DMS79 treated with DMSO at 0.1 percent for 48 hours (cell line): ENCODE measurements around the gene TNS3.

ENCODE experiments used
- DNase-seq: peaks from one replicate; lab custom pipeline; 2025; lab: John Stamatoyannopoulos, UW

The TNS3 gene

DNA sequence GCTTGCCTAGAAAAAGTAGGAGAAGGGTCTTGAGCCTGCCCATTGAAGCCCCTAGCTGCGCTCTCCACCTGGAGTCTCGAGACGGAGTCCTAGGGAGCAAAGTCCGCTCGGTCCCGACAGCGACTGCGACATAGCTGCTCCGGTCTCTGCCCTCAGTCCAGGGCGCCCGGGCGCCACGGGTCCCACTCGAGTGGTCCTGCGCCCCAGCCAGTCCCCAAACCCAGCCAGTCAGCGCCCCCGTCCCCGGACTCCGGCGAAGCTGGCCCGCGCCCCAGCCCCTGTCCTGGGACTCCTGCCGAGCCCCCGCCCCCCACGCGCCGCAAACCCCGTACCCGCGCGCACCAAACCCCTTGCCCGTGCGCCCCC, 490 bp downstream of the TNS3 start:
- DNase-seq: no peak

DNA sequence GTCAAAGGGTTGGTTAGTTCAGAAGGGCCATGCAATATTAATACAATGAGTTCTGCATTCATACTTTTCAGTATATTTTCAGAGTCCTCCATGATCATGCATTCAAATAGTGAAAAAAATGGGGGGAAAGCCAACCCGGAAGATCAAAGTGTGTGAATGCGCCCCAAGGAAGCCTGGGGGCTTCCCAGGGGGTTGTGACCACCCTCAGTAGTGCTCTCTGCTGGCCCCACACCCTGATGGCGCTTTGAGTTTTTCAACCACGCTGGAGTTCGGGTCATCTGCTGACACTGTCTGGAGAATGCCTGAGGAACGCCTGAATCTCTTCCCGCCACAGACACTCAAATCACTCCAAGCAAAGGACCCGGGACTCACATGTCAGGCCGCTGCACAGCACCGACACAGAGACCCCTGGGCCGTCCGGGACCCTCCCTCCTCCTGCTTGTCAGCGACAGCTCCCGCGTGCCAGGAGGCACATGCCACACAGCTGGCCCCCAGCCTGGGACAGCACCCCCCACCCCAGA, 1.0 kb downstream of the TNS3 start:
- no peak for DNase-seq

DNA sequence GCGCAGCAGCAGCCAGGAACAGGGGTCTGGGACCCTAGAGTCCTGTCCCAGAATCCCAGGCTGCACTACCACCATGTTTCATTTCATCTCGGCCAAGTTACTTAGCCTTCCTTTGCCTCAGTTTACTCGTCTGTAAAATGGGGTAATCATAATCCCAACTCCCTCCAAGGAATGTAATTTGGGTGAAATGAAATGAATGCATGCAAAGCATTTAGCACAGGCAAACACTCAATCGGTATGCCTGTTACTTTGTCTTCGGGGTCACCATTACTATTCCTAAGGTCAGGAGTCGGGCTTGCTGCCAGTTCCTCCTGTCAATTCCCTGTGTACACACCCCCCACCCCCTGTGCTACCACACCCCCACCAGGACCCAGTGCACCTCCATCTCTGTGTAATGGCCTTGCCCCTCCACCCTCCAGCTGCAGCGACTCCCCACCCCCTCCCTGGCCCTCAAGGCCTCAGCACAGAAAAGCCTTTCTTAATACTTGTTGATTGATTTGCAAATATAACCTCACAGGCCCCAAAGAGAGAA, 1.7 kb downstream of the TNS3 start:
- no peak for DNase-seq

DNA sequence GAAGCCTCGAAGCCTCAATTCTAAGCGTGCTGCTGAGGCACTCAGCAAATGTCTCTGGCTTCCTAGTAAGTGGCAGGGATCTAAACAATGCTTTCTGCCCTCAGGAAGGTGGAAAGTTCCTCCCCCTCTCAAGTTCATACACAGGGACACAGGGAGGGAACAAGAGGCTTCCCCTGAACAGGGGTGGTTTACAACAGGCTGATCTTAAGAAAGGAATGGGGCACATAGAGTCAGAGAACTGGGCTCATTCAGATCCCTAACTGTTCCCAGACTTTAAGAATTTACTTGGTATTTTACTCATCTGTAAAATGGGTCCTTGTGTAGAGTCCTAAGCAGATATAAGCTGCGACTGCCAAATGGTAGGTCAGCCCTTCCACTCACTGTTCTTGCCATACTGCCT, 2.5 kb downstream of the TNS3 start:
- no peak for DNase-seq

DNA sequence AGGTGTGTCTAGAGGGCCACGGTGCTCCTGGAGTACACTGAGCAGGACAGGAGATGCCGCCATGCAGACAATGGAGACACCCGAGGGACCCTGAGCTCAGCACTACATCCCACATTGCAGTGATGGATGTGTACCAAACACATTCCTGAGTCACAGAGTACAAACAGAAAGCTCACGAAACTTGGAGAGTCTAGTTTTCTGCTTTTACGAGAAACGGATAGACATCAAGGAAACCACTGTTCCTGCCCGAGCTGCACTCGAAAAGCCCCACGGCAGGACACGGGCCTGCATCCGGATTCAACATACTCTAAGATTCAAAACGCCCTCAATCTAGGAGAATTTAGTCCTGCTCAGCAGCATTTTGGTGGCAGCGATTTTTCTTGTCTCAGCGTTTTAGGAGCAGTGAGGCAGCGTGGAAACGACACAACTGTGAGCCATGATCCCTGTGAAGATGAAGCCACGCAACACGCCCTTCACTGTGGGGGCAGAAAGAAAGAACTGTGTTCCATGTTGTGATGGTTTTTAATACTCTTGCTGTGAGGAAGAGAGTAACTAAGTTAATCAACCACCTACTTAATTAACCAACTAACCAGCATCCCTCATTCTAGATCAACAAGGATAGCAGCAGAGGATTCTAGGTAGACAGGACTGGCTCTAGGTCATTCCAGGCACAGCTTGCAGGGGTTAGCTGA, 3.2 kb downstream of the TNS3 start:
- DNase-seq: no peak

DNA sequence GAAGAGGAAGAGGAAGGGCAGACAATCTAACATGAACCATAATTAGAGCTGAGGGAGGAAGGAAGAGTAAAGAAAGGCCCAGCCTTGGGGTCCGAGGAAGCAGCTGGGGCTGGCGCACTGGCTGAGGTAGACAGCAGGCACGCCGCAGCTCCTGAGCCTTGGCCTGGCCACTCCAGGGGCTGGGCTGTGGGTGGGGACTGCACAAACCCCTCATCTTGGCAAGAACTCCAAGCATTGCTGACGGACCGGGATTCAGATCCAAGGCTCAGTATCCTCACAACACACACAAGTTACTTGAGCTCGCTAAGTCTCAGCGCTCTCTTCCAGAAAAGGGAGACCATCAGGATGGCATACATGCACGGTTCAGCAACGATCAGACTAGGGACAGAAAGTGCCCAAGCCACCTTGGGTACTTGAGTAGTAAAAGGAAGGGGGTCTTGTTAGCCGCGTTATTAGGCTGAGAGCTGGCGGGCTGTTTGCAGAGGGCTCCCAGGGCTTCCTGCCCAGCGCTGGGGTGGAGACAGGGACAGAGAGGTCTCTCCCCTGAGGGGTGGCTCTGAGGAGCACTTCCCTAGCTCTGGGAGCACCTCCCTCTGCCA, 4.5 kb downstream of the TNS3 start:
- DNase-seq: no peak

DNA sequence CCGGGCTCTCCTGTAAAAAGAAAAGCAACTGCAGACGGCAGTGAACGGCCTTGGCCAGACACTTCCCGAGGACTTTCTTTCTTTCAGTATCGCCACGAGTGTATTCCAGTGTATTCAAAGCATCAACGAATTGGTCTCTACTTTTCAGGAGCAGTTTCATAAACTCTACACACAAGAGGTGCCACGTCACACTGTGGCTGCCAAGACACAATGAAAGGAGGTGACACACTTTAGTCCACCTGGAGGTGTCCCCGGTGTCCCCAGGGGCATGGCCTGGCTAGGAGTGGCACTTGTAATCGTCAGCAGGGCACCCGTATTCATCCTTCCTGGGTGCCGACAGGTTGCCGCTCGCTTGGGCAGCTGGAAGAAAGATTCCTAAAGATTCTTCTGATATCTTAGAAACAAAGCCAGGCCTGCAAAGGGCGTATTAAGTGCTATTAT, 5.0 kb downstream of the TNS3 start:
- DNase-seq: no peak

DNA sequence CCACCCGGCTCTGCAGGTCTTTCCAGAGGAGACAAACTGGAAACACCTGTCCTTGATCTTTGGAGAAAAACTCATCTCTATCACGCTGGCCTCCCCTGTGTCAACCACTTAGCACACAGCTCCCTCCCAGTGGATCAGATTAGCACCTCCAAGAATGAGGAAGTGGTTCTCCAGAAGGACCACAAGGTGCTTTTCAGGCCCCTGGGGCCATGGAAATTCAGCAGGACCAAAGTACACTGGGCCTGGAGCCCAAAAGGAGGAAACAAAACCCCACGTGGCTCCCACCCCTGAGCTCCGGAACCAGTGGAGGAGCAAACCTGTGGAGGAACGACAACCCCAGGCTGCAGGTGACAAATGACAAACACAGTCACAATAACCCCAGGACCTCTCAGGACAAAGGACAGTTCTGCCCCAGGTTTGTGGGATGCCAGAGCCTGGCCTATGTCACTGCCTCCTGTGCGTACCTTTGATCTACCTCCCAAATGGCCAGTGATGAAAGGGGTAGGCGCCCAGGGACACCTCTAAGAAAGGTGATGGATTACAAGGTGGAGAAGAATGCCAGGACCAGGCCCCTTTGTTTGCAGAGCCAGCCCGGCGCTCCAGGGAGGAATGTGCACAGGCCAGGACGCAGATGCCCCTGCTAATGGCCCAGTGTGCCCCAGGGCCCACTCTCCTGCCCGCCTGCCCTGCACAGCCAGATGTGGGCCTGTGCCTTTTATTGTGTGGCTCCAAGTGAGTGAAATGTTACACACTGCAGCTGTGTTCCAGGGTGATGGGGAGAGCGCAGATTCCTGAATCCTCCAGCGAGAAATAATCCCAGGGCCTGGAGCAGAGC, 5.7 kb downstream of the TNS3 start:
- no peak for DNase-seq

DNA sequence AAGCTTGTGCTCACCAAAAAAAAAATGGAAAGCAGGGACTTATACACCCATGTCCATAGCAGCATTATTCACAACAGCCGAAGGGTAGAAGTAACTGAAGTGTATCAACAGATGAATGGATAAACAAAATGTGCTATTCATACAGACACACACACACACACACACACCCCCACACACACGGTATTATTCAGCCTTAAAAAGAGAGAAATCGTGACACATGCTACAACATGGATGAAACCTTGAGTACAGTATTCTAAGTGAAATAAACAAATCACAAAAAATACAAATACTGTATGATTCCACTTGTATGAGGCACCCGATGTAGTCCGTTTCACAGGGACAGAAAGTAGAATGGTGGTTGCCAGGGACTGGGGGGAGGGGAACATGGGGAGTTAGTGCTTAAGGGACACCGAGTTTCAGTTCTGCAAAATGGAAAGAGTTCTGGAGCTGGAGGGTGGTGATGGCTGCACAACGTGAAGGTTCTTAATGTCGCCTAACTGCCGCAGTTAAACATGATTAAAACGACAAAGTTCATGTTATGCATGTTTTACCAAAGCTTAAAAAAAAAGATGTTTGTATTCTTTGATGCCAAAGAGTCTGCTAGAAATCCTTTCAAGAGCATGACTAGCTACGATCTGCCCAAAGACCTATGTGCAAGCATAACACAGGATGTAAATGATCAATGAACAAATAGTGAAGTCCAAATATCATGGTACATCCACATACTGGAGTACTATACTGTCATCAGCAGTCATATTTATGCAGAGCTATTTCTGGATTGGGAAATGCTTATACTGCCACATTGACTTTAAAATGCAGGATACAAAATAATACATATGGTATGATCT, 7.2 kb downstream of the TNS3 start:
- DNase-seq: no peak

DNA sequence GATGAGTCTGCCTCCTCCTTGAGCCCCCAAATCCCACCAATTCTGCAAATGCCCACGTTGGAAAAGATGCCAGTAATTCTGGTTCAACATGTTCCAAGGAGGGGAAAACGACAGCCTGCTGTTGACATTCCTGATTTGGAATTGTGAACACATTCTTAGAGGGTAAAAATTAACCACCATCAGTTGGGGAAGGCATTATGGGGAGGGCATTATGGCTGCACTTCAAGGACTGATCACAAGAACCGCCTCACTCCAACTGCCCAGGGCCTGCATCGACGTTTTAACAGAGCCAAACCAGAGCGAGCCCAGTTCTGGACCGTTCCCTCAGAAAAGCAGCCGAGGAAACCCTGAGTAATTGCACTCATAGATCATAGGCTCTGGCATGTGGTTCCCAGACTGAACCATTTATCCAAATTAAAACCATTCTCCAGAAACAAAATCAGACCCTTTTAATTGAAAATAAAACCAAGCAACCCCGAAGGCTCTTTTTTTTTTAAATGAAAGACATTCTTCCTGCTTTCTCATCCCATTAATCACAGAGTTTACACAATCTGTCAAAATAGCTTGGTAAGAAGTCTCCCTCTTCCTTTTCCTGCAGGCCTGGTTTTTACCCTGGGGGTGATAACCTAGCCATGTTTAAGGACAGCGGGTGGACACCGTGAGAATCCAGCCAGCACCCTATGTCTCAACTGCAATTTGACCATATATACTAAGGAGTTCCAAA, 8.0 kb downstream of the TNS3 start:
- DNase-seq: no peak

DNA sequence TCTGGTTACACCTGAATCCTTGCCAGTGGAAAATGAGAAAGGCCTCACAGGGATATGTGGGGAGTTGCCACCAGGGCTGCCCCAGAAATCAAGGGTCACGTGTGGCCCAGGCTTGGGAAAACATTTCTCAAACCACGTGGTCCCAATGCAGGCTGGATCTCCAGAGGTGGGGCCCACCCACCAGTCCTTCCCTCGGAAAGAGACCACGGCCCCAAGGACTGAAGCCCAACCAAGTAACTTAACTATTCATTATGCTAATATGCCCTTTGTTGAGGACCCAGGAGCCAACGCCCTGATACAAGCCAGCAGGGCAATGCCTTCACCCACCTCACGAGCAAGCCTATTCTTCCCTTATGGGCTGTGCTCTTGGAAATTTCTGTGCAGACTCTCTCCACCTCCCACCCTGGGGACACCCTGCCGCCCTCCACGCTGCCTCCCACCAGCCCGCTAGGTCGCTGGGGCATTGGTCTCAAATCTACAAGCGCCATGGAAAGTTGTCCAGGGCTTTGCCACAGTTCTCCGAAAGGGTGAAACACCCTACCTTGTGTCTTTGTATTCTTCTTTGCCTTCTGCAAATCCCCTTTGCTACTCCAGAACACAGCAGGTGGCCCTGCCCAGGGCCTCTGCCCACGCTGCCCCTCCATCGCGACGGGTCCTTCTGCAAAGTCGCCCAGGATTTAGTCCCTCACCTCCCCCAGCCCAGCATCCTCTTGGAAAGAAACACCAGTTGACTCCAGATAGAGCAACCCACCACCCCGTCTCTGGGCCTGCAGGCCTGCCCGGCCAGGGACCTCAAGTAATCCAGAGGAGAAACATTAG, 8.8 kb downstream of the TNS3 start:
- DNase-seq: no peak

DNA sequence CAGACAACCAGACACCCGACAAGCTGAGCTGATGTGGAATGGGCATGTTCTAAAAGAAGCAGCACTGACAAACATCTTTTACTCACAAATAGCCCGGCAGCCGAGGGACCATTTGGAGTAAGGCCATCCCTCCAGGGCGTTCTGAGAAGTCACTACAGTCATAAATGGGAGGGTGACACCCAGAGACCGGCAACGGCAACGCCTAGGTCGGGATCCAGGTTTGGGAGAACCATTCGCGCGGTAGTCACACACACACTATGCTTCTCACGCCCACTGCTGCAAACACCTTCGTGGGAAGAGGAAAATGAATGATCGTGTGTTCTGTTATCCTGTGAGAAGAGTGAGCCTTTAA, 9.8 kb downstream of the TNS3 start:
- DNase-seq: no peak

DNA sequence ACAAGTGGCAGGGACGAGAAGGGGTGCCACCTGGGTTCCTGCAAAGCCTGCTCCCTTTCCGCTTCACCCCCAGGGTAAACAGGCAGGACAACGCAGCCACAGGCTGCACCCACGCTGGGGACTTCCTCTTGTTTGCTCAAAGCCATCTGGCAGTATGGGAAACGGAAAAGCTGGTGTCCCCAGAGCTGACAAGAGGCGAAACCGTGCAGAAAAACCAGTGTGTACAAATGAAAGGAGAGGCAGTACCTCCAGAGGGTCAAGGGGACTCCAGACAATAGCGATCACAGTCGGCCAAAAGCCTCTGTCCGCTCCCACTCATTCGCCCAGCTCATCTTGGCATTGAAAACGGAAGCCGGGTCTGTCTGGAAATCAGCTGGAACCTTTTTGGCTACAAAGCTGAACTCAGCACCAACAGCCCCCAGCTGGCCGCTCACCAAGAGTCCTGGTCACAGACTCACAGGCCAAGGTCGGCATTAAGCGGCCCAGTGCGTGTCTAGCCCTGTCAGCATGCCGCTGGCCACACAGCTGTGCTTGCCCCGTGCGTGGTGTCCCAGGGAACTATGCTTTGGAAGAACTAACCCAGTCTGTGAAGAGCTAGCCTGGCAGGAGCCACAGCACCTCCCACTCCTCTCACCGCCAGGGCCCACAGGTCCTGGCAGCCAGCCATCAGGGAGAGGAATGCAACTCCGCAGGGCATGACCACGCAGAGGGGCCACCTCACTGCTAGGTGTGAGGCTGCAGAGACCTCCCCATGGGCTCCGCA, 10.4 kb downstream of the TNS3 start:
- DNase-seq: no peak

DNA sequence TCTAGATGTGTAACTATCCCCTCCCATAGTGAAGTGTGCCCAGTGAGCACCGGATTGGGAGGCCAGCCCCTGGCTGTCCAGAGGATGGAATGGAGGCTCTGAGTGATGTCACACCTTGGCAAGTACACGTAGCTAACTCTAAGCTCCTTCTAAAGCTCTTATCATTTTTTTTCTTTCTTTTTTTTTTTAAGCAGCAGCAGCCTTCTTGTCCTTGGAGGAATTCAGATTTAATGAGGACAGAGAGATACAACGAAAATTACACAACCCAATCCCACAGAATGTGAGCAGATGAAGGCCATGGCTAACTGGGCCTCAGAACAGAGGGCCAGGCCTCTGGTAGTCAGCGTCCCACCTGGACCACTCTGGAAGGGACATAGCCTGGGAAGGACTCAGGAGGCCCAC, 11.3 kb downstream of the TNS3 start:
- no peak for DNase-seq

DNA sequence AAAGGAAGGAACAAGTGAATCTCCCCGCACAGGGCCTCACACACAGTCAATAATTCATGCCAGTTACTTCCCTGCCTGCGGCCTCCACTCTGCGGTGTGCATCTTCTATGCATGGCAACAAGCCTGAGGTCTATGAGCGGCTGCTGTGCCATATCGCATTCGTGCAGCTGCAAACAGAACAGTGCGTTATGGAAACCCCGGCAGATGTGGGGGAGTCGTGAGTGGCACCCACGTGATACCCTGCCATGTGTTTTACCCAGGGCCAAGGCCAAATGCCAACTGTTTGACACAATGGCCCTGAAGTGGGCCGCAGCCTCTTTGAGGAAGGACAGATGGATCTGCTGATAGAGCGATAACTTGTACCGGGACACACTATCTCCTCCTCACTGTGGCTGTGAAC, 13.4 kb downstream of the TNS3 start:
- DNase-seq: no peak

DNA sequence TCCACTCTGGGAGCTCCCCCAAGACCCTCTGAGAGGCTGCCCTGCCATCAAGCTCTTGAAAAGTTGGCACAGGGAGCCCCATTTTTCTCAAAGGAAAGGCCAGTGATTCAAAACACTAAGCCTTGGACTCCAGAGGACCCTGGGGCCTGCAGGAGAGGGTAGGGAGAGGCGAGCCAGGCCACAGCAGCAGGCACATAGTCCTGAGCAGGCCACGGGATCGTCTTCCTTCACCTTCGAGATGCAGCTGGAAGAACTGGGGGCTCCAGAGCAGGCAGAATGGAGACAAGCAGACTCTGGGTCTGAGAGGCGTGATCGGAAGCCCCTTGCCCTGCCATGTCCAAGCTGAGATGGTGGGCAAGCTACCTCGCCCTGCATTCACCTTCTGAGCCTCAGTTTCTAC, 13.9 kb downstream of the TNS3 start:
- DNase-seq: no peak

DNA sequence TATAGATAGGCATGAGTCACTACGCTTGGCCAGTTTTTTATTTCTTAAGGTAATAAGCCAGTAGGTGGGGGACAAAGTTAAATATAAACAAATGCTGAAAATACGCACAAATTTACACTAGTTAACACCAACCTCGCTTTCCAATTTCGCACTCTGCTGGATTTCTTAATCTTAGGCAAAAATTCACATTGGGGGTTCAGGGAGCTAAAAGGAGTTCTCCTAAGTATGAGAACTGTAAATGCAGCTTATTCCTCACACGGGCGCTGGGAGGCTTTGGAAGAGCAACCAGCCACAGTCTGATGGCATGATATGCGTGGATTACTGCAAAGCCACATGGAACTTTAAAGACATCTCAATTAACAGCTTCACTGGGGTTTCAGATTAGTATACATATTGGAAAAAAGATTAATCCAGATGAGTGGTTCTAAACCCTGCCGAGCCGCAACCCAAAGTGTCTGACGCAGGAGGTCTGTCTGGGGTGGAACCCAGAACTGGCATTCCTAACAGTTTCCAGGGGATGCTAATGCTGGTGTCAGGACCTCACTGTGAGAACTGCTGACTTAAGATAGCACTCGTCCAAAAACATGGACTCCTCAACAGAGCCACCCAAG, 16.2 kb downstream of the TNS3 start:
- no peak for DNase-seq

DNA sequence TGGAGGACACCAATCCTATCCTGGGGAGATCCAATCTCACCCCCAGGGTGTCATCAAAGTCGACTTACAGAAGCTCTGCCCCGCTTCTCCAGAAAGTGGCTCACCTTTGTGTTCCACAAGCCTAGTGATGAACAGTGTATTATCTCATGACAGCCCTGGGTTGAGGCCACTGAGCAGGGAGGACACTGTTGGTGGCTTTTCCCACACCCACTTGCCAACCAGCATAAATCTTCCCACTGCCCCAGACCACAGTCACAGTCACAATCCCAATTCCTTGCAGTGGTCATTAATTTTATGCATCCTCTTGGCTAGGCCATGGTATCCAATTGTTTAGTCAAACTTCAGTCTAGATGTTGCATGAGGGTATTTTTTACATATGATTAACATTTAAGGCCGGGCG, 18.4 kb downstream of the TNS3 start:
- no peak for DNase-seq
